ENCODE results near the gene SEMA4G.

SEMA4G gene

GRCh38 chr10:100984672-100985177 lies 15.4 kb downstream of the SEMA4G start:
- Histone ChIP-seq H3K36me3 (ENCODE audit: control insufficient read depth, insufficient read depth, low read length) (peaks cover 19% of the 10 kb centered on the region), H3K4me1 (ENCODE audit: control insufficient read depth, insufficient read depth, low read length) (peaks cover 14% of the 10 kb centered on the region), H3K27me3 (ENCODE audit: control insufficient read depth, insufficient read depth, low read length) (no peaks in the 10 kb centered on the region), H3K9ac (ENCODE audit: low read length) (no peak overlapping the region), H3K4me3 (ENCODE audit: low read length) (no peak overlapping the region), H3K27ac (ENCODE audit: low read depth, low read length) (no peak overlapping the region)

GRCh38 chr10:100985336-100985735 lies 16.0 kb downstream of the SEMA4G start:
- no peaks in the 10 kb centered on the region for H3K27me3 ChIP-seq (ENCODE audit: control insufficient read depth, insufficient read depth, low read length)
- H3K27ac ChIP-seq (ENCODE audit: low read depth, low read length): no peak overlapping the region
- peaks cover 13% of the 10 kb centered on the region for H3K36me3 ChIP-seq (ENCODE audit: control insufficient read depth, insufficient read depth, low read length)
- H3K4me1 ChIP-seq (ENCODE audit: control insufficient read depth, insufficient read depth, low read length): peaks cover 14% of the 10 kb centered on the region
- H3K4me3 ChIP-seq (ENCODE audit: low read length): no peak overlapping the region
- H3K9ac ChIP-seq (ENCODE audit: low read length): no peak overlapping the region

GRCh38 chr10:100986623-100986951 lies 17.3 kb downstream of the SEMA4G start:
- Histone ChIP-seq H3K36me3 (ENCODE audit: control insufficient read depth, insufficient read depth, low read length) (peaks cover 16% of the 10 kb centered on the region), H3K9ac (ENCODE audit: low read length) (peak overlapping the region; percentile 49)

GRCh38 chr10:100986952-100987684 lies 17.8 kb downstream of the SEMA4G start, which contains the start of the genes MRPL43 and TWNK:
Gene MRPL43, minus strand, starts transcription at chr10:100987497. Its CDS starts 54 bp downstream, at chr10:100987443.
Gene TWNK, plus strand, starts transcription at chr10:100987543. Its CDS starts 668 bp downstream, at chr10:100988211.
- H3K27ac ChIP-seq (ENCODE audit: low read depth, low read length): peak within 1 kb of the TSS; percentile 79
- peak within 1 kb of the TSS; percentile 95 for H3K4me3 ChIP-seq (ENCODE audit: low read length)
- H3K4me1 ChIP-seq (ENCODE audit: control insufficient read depth, insufficient read depth, low read length): peaks cover 14% of the 10 kb centered on the region
- H3K36me3 ChIP-seq (ENCODE audit: control insufficient read depth, insufficient read depth, low read length): peaks cover 16% of the 10 kb centered on the region
- peak within 1 kb of the TSS; percentile 49 for H3K9ac ChIP-seq (ENCODE audit: low read length)
- H3K27me3 ChIP-seq (ENCODE audit: control insufficient read depth, insufficient read depth, low read length): no peaks in the 10 kb centered on the region

More at GRCh38 chr10:100986623-100986951, 17.3 kb downstream of the SEMA4G start:
- Histone ChIP-seq H3K4me3 (ENCODE audit: low read length) (peak overlapping the region; percentile 95), H3K27ac (ENCODE audit: low read depth, low read length) (peak overlapping the region; percentile 79), H3K4me1 (ENCODE audit: control insufficient read depth, insufficient read depth, low read length) (peaks cover 14% of the 10 kb centered on the region), H3K27me3 (ENCODE audit: control insufficient read depth, insufficient read depth, low read length) (no peaks in the 10 kb centered on the region)

- Histone ChIP-seq H3K27me3 (ENCODE audit: control insufficient read depth, insufficient read depth, low read length) (no peaks in the 10 kb centered on the region), H3K9ac (ENCODE audit: low read length) (peak overlapping the region; percentile 43), H3K4me3 (ENCODE audit: low read length) (peak overlapping the region; percentile 95), H3K36me3 (ENCODE audit: control insufficient read depth, insufficient read depth, low read length) (peaks cover 16% of the 10 kb centered on the region), H3K27ac (ENCODE audit: low read depth, low read length) (peak overlapping the region; percentile 79), H3K4me1 (ENCODE audit: control insufficient read depth, insufficient read depth, low read length) (peaks cover 14% of the 10 kb centered on the region)
These were observed 18.4 kb downstream of the SEMA4G start for GRCh38 chr10:100987685-100988049.

- peak overlapping the region; percentile 95 for H3K4me3 ChIP-seq (ENCODE audit: low read length)
- peaks cover 16% of the 10 kb centered on the region for H3K36me3 ChIP-seq (ENCODE audit: control insufficient read depth, insufficient read depth, low read length)
These were observed 18.9 kb downstream of the SEMA4G start for GRCh38 chr10:100988166-100988565.

GRCh38 chr10:100989088-100989487 lies 19.8 kb downstream of the SEMA4G start:
- peaks cover 16% of the 10 kb centered on the region for H3K36me3 ChIP-seq (ENCODE audit: control insufficient read depth, insufficient read depth, low read length)
- no peak overlapping the region for H3K9ac ChIP-seq (ENCODE audit: low read length)
- H3K4me3 ChIP-seq (ENCODE audit: low read length): no peak overlapping the region
- no peaks in the 10 kb centered on the region for H3K27me3 ChIP-seq (ENCODE audit: control insufficient read depth, insufficient read depth, low read length)
- peaks cover 14% of the 10 kb centered on the region for H3K4me1 ChIP-seq (ENCODE audit: control insufficient read depth, insufficient read depth, low read length)
- H3K27ac ChIP-seq (ENCODE audit: low read depth, low read length): no peak overlapping the region

More at GRCh38 chr10:100988166-100988565, 18.9 kb downstream of the SEMA4G start:
- Histone ChIP-seq H3K27ac (ENCODE audit: low read depth, low read length) (no peak overlapping the region), H3K4me1 (ENCODE audit: control insufficient read depth, insufficient read depth, low read length) (peaks cover 14% of the 10 kb centered on the region), H3K9ac (ENCODE audit: low read length) (no peak overlapping the region), H3K27me3 (ENCODE audit: control insufficient read depth, insufficient read depth, low read length) (no peaks in the 10 kb centered on the region)

- H3K27ac ChIP-seq (ENCODE audit: low read depth, low read length): no peak overlapping the region
These were observed 24.8 kb downstream of the SEMA4G start for GRCh38 chr10:100993986-100994708.

GRCh38 chr10:100995181-100995580 lies 25.9 kb downstream of the SEMA4G start:
- Histone ChIP-seq H3K27ac (ENCODE audit: low read depth, low read length) (no peak overlapping the region), H3K4me1 (ENCODE audit: control insufficient read depth, insufficient read depth, low read length) (peaks cover 10% of the 10 kb centered on the region), H3K9ac (ENCODE audit: low read length) (no peak overlapping the region), H3K36me3 (ENCODE audit: control insufficient read depth, insufficient read depth, low read length) (peaks cover 11% of the 10 kb centered on the region), H3K27me3 (ENCODE audit: control insufficient read depth, insufficient read depth, low read length) (no peaks in the 10 kb centered on the region), H3K4me3 (ENCODE audit: low read length) (no peak overlapping the region)

More at GRCh38 chr10:100993986-100994708, 24.8 kb downstream of the SEMA4G start:
- Histone ChIP-seq H3K27me3 (ENCODE audit: control insufficient read depth, insufficient read depth, low read length) (no peaks in the 10 kb centered on the region), H3K4me1 (ENCODE audit: control insufficient read depth, insufficient read depth, low read length) (peaks cover 10% of the 10 kb centered on the region), H3K9ac (ENCODE audit: low read length) (no peak overlapping the region), H3K36me3 (ENCODE audit: control insufficient read depth, insufficient read depth, low read length) (peaks cover 11% of the 10 kb centered on the region), H3K4me3 (ENCODE audit: low read length) (no peak overlapping the region)

GRCh38 chr10:100996678-100997359 lies 27.5 kb downstream of the SEMA4G start:
- no peaks in the 10 kb centered on the region for H3K27me3 ChIP-seq (ENCODE audit: control insufficient read depth, insufficient read depth, low read length)
- H3K4me3 ChIP-seq (ENCODE audit: low read length): peak overlapping the region; percentile 79
- H3K9ac ChIP-seq (ENCODE audit: low read length): peak overlapping the region; percentile 42
- peak overlapping the region; percentile 93 for H3K27ac ChIP-seq (ENCODE audit: low read depth, low read length)
- H3K4me1 ChIP-seq (ENCODE audit: control insufficient read depth, insufficient read depth, low read length): peaks cover 22% of the 10 kb centered on the region
- no peaks in the 10 kb centered on the region for H3K36me3 ChIP-seq (ENCODE audit: control insufficient read depth, insufficient read depth, low read length)

- H3K9ac ChIP-seq (ENCODE audit: low read length): peak overlapping the region; percentile 50
- H3K27ac ChIP-seq (ENCODE audit: low read depth, low read length): peak overlapping the region; percentile 93
- H3K4me1 ChIP-seq (ENCODE audit: control insufficient read depth, insufficient read depth, low read length): peaks cover 30% of the 10 kb centered on the region
- peak overlapping the region; percentile 79 for H3K4me3 ChIP-seq (ENCODE audit: low read length)
- H3K27me3 ChIP-seq (ENCODE audit: control insufficient read depth, insufficient read depth, low read length): no peaks in the 10 kb centered on the region
- no peaks in the 10 kb centered on the region for H3K36me3 ChIP-seq (ENCODE audit: control insufficient read depth, insufficient read depth, low read length)
These were observed 28.3 kb downstream of the SEMA4G start for GRCh38 chr10:100997360-100998182.

Measured in rectal smooth muscle tissue (tissue), 1 donor.